Amniotic epithelial cell (primary cell): ENCODE data around the gene BATF3.

Source experiments
- DNase-seq: peaks from one replicate; pipeline ENCODE4 v3.0.0-alpha.2; 2010; ENCODE audit warnings: low read depth

Gene BATF3

DNA sequence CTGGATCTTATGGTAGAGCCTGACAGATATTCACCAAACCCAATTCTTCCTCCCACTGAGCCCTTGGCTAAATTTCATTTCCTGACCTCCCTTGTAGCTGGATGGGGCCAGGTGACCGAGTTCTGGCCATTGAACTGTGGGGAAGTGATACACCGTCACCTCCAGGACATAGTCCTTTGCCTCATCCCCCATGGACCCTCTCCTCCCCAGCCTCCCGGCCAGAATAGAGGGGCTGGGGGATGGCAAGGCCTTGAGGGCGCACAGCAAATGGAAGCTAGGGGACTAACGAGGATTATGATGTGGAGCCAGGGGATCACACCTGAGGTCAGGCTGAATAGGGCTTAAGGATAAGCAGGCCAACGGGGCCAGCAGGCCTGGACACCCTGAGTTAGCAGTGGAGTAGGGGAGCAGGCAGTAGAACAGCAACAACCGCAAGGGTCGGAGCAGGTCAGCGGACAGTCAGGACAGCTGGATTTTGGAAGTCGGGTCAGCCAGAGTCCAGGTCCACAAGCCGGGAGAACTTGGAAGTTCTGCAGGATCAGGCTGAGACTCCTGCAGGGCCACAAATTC lies 15.0 kb downstream of the BATF3 start:
- no peak for DNase-seq

- DNase-seq, result no peak
Observed at GRCh38 chr1:212684076-212684475, 15.6 kb downstream of the BATF3 start.

DNA sequence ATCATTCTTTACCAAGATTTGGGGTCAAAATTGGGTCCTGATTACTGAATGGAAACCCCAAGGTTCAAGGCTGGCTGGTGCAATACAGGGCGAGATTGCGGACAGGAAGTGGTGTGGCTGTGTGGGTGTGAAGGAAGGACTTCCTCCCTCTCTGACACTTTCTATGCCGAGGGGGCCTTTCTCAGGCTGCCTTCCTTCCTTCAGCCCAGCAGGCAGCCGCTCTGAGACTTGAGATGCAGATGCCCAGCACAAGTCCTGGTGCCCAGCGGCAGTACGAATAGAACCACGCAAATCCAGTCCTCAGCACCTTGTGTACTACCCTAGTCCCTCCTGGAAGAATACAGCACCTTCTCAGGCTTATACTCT lies 16.3 kb downstream of the BATF3 start:
- no peak for DNase-seq

GRCh38 chr1:212680680-212681389 lies 18.8 kb downstream of the BATF3 start:
- no peak for DNase-seq

GRCh38 chr1:212678456-212679410 lies 20.9 kb downstream of the BATF3 start:
- DNase-seq, result no peak

DNA sequence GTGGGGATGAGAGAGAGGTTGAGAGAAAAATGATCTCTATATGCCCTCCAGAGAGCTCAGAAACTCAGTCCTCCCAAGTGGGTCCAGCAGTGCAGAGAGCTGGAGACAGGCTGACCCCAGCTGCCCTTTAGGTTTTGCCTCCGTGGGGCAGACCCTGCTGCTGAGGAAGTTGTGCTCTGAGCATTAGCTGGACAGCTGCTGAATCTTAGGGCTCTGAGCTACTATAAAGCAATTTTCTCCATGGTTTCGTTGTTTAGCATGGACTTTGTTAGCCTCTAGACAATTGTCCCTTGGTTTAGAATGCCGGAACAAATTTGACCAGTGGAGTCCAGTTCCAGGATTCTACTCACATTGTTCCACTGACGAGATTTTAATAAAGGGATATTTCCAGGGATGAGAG lies 22.1 kb downstream of the BATF3 start:
- no peak for DNase-seq

DNA sequence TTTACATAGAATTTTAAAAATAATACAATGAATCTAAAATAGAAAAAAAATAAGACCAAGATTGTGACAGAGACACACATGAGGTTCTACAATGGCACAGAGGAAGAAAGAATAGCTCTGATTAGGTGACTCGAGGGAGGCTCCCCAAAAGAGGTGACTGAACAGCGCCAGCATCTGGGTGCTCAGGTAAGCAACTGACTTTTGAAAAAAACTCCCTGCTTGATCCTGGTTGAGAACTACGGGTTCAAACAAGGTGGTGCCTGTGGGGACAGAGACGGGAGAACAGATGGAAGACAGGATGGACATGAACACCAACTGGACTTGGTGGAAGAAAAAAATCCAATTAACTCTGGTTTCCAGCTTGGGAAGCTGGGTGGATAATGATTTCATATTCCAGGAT lies 22.5 kb downstream of the BATF3 start:
- DNase-seq, result no peak

- DNase-seq, result no peak
Observed at GRCh38 chr1:212675675-212676074, 24.0 kb downstream of the BATF3 start.

- DNase-seq, result no peak
Observed at GRCh38 chr1:212674872-212675271, 24.8 kb downstream of the BATF3 start.

- peak; percentile 91 for DNase-seq
Observed at GRCh38 chr1:212671342-212672031, 28.2 kb downstream of the BATF3 start.

- DNase-seq, result no peak
Observed at GRCh38 chr1:212670882-212671281, 28.8 kb downstream of the BATF3 start.

DNA sequence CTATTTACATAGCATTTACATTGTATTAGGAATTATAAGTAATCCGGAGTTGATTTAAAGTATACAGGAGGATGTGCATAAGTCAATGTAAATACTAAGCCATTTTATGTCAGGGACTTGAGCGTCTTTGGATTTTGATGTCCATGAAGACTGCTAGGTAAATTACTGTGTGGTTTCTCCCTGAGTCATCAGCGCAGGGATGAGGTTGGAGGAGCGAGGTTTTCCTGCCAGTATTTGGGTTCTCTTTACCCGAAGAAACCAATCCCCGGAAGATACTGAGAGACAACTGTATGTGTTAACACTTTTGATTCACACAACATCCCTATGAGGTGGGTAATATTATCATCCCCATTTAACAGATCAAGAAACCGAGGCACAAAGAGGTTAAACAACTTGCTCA lies 29.3 kb downstream of the BATF3 start:
- DNase-seq, result no peak

DNA sequence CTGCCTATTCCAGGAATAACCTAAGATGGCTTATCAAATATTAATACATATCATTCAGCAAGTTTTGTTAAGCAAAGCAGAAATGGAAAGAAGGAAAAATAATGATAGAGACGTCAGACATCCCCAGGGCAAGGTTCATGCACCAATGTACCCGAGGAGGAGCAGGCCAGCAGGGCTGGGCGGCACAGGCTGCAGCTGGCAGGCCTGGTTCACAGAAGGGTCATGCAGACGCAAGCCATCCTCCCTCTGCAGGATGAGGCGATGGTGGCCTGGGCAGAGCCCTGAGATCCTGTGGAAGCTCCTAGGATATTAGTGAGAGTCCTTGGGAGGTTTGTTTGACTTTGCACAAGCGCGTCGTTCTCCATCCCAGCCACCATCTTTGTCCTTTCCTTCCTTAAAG lies 30.0 kb downstream of the BATF3 start:
- DNase-seq, result no peak

DNA sequence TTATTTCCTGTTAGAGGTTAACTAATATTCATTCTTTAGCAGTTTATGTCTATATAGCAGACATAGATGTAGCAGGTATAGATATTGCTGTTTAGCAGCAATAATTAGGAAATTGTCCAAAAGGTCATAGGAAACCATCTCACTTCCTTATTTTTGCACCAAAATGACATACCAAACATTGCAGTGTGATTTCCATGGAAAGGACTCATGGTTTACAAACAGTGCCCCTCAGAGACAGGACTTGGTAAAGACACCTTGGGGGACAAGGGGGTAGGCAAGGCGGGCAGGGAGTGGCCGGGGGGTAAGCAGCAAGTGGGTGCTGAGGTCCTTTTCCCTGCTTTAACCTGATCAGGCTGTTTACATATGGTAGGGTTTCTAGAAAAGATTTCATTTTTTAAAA lies 30.5 kb downstream of the BATF3 start:
- no peak for DNase-seq

- DNase-seq, result no peak
Observed at GRCh38 chr1:212668477-212668876, 31.2 kb downstream of the BATF3 start.

- peak; percentile 91 for DNase-seq
Observed at GRCh38 chr1:212667223-212668139, 32.2 kb downstream of the BATF3 start.

DNA sequence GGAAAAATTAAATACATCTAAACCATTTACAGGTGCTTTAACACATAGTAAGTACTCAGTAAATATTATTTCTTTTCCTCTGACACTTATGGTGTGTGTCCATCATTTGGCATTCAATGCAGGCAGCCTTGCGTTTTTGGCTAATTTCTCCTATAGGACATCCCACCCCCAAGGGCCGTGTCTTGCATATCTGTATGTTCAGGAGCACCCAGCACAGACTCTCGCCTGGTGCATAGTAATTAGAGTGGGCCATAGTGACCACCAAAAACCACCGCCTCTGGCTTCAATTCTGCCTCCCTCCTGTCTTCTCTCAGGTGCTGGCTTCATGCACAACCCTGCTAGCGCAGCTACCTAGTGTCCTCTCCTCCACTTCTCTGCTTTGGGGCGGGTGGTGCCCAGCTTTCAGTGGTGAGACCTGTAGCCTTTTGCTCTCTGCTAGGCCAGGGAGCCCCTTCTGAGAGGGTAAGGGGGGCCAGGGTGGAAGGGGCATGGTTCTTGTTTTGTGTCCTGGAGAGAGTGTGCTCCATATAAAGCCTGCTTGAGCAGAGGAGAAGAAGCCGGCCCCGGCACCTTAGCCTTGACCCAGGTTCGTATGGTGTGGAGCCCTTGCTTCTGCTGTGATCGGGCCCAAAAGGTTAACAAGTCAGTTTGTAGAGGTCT lies 33.4 kb downstream of the BATF3 start:
- DNase-seq, result no peak

DNA sequence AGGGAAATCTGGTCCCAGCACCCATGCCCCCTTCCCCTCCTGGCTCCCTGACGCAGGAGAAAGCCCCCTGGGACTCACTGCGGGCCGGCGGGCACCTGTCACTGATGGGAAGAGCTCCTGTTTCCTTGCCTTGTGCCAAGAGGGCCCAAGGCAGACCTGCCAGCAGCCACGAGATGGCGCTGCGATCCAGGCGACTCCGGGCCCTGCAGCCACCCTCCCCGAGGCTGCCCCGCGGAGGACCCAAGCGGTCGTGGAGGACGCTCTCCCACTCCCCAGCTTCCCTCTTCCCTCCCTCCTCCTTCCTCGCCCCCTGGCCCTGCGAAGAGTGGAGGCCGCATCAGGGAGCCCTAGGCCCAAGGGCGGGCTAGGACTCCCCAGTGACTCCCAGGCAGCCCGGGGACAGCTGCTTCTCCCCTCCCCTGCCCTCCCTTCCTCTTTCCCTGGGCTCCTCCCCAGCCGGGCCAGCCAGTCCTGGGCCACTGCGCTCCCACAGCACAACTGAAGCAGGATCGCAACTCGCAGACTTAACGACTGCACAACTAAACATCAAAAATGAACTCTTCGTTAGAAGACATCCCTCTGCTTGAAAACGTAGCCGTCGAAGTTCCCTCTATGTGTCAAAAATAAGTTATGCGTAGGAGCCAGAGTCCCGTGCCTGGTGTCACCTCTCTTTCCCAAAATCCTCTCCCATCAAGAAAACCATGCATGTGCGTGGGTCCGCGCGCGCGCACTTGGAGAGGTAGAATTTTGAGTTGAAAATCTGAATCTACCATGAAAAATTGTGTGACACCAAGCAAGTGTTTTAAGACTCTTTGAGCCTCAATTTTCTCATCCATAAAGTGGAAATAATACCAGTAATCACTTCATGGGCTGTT lies 34.2 kb downstream of the BATF3 start:
- DNase-seq, result peak; percentile 75

DNA sequence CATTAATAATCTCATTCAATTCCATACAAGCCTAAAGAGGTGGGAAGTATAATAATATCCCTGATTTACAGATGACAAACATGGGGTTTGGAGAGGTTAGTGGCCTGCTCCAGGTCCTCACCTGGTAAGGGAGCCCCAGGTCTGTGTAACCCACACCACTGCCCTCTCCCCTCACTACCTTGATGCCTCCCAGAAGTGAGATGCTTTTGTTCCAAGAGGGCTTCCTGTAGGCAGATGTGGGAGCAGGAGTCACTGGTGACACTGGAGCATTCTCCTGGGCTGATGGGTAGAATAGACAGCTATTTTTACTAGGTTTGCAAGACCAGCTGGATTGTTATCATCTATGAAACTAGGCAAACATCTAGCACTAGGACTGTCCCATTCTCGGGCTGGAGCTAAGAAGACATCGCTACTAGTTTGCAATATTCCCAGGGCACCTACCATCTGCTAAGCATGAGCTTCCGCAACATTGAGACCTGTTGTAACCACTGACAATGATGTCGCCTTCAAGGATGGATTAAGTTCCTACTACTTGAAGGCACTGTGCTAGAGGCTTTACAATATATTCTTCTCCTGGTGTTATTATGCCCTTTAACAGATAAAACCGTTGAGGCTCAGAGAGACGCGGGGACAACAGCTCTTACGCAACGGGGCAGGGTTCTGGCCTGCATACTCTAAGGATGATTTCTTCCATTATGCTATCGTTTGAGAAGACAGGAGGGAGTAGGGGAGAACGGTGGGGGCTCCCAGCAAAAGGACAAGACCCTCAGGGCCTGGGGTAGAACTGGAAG lies 35.0 kb downstream of the BATF3 start:
- no peak for DNase-seq
